Activated T-cell treated with anti-CD3 and anti-CD28 coated beads for 24 hours (primary cell): ENCODE measurements around the gene EPHA1.
"Not testable (repeated sequence)": the region's sequence is repeated elsewhere in the genome, so short reads cannot be mapped to it uniquely, and the experiment has no call there.

Source experiments
- DNase-seq: peaks from one replicate; pipeline ENCODE4 v3.0.0-alpha.2; 2020; ENCODE audit warnings: low read depth

Gene EPHA1

DNA sequence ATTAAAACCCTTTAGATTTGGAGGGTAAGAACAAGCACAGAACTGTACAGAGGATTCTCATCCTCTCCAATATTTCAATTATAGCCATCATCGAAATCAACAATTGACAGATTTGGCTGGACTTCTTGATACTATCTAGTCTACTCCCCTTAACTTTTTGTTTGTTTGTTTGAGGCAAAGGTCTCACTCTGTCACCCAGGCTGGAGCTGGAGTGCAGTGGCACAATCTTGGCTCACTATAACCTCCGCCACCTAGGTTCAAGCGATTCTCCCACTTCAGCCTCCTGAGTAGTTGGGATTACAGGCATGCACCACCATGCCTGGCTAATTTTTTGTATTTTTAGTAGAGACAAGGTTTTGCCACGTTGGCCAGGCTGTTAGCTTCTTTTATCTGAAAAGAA is 6.4 kb downstream of the EPHA1 start:
- DNase-seq, result not testable (repeated sequence)

DNA sequence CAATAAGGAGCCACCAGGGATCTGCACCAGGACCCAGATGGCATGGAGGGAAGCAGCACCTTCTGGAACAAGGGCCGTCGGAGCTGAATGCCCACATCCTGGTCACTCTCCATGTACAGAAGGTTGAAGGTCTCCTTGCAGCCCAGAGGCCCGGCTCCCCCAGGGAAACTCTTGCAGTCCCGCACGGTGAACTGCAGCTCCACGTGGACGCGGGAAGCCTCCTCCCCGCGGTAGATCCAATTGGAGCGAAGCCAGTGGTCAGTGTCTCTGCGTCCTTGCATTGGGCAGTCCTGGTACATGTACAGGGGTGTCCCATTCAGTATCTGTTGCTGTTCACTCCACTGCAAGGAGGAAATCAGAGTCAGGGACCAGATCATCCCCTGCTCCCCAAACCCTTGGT is 7.4 kb downstream of the EPHA1 start:
- DNase-seq, result no peak

DNA sequence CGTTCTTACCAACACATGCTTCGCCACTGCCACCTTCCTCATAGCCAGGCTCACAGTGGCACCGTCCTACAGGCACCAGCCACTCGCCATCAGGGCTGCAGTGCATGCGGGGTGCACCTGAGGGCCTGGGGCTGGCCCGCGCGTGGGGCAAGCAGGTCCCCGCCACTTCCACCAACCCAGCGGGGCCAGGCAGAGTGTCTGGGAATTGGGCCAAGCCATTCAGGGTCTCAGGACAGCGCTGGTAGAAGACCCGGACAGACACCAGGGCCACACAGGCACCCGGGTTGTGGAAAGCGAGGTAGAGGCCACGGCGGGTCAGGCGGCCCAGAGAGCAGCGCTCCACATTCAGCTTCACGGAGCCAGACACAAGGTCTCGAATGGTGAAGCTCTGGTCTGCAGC is 9.0 kb downstream of the EPHA1 start:
- DNase-seq, result no peak

DNA sequence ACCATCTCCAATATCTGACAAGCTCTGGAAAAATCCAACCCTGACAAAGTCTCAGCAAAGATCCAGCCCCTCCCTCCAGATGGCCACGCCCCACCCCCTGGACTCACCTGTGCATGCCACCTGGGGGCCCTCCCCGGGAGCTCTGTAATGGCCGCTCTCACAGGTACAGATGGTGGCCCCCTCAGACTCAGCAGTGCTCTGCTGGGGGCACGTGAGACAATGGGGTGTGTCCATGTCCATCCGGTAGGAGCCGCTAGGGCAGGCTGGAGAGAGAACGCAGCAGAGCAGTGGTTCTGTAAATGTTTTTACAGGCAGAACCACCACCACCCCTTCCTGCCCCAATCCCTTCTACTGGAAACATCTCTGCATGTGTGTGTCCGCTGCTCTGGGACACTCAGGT is 9.5 kb downstream of the EPHA1 start:
- DNase-seq, result no peak

DNA sequence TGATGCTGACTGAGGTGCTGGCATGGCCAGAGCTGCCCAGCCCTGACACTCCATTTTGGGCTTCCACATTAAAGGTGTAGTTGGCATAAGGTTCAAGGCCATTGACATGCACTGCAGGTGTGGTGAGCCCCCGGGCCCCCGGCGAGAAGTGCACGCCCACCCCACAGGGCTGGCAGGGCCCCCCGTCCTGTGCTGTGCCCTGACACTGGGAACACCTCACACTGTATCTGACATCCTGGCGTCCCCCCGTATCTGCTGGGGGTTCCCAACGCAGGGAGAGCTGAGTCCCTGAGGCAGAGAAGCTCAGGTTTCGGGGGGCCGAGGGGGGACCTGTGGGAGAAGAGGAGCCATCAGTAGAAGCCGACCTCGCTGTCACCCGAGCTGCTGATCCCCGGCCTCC is 10.0 kb downstream of the EPHA1 start:
- no peak for DNase-seq

DNA sequence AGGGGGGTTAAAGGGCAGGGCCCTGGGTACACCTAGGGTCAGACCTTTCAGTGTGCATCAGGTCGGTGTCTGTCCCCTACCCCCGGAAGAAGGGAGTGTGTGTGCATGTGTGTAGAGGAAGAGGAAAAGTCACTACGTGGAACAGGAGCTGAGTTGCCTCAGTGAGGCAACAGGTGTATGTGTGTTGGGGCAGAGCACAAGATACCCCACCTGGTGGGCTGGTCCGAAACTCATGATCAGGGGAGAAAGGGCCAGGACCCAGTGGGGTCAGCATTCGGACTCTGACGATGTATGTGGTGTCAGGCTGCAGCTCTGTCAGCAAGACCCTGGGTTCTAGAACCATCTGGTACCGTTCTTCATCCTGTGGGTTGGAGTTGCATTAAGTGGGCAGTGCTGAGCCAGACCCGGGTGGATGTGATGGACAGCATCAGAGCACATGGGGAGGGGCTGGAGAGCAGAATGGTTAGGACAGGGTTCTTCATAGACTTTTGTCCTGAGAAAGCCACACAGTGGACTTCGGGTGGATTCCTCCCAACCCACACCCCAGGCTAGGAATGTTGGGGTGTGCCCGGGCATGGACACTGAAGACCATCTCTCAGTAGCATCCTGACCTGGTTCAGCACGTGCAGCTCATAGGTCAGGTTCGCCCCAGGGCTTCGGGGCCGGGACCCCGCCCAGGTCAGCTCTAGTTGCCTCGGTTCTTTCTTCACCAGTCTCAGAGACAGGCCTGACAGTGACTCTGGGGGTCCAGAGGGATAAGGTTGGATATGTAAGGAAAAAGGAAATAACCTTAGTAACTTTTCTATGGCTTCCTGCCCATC is 10.7 kb downstream of the EPHA1 start:
- DNase-seq, result no peak

DNA sequence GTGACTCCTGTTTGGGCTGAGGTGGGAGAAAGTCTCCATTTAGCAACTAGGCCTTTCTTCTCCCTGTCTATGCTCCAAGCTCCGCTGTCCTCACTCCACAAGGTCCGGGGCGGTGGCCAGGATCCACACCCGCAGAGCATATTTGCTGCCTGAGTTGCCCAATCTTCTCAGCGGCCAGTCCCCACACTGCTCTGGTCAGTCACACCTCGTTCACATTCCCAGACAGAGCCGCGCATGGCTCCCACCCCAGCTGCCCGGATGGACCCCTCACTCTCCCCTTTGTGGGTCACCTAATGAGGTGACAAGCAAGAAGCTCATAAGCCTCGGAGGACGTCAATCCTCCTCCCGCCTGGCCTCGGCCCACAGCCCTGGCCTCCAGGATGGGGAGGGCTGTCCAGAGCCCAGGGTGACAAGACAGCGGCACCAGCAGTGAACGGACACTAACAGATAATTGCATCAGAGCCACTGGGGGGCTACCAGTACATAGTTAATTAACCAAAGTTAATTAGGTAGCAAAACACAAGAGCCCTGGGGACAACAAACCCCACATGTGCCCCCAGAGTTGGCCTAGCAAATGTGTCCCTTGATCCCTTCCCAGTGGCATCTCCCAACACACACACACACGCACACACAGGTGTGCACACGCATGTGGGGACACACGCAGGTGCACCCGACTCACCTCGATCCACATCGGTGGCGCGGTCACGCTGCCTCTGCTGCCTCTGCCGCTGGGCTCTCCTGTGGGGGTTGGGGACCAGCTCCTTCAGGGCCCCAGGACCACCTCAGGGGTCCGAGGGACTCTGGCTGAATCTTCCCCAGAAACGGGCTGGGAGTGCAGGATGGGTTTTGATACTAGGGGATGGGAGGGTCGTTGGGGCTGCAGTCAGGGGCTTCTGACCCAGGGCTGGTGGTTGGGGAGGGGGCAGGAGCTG is 11.8 kb downstream of the EPHA1 start:
- DNase-seq, result no peak

DNA sequence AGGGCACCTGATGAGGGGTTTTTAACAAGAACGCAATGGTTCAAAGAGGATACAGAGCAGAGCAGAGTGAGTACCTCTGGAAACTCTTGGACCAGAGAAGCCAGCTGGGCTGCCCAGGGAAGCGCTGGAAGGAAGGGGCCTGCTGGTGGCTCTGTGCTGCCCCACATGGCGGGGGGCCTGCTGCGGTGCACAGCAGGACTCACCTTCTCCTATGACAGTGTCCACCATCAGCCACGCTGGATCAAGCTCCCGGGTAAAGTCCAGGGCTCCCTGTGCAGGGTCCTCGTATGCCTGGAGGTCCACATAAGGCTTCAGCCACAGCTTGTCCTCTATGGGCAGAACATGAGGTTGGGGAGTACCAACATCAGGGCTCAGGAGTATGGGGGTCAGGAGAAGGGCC is 12.5 kb downstream of the EPHA1 start:
- DNase-seq, result no peak

DNA sequence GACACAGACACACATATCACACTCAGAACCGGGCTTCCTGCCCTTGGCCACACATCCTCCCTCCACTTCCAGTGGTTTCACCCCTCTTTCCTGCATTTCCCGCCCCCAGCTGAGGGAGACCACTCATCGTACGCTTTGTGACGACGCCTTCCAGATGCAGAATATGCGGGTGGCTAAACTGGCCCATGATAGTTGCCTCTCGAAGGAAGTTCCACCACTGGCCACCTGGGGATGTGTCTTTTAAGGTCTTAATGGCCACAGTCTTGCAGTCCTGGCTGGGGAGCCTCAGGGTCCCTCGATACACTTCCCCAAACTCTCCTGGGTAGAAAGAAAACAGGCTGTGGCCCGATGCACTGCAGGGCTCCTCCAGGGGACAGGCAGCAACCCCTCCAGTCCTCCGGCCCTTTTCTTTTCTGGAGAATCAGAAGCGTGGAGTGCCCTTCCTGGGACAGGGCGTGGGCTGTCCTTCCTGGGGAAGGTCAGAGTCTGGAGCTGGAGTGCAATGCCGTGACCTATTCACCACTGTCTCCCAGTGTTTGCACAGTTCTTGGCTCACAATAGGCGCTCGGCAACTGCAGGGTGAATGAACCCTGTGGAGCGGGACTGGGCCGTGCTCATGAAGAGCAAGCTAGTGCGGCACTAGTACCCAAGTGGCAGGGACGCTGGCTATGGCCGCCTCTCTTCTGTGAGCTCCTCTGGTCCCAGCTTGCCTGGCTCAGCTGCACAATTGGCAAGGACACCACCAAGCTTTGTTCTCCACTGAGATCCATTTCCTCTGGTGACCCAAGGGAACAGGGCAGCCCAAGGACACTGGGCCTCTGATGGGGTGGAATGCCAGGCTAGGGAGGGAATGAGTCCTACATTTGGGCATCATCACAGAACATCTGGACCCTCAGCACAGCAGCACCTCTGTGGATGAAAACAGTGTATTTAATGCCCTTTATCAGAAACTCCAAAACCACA is 13.2 kb downstream of the EPHA1 start:
- DNase-seq, result no peak

DNA sequence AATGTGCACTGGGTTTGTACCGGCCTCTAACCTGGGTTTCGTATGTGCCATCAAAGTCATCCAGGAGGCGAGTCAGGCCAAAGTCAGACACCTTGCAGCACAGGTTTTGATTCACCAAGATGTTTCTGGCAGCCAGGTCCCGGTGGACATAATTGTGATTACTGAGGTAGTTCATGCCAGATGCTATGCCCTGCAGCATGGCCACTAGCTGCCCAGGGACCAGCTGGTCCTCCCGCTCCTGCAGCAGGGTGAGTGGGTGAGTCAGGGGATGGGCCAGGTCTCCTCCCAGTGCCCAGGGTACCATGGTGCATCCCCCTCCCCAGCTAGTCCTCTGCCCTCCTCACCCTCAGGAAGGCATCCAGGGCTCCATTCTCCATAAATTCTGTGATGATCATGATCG is 13.9 kb downstream of the EPHA1 start:
- no peak for DNase-seq

DNA sequence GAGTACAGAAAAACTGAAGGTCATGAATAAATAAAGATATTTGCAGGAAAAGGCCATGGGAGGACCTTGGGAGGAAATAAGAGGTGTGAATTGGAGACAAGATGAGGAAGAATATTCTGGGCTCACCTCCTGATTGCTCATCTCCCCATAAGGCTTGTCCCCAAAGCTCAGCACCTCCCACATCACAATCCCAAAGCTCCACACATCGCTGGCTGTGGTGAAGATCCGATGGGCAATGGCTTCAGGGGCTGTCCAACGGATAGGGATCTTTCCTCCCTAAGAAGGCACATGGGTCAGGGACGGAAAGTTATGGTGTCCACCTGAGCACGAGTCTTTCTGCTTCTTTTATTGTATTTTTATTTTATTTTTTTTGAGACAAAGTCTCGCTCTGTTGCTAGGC is 14.6 kb downstream of the EPHA1 start:
- DNase-seq, result no peak

DNA sequence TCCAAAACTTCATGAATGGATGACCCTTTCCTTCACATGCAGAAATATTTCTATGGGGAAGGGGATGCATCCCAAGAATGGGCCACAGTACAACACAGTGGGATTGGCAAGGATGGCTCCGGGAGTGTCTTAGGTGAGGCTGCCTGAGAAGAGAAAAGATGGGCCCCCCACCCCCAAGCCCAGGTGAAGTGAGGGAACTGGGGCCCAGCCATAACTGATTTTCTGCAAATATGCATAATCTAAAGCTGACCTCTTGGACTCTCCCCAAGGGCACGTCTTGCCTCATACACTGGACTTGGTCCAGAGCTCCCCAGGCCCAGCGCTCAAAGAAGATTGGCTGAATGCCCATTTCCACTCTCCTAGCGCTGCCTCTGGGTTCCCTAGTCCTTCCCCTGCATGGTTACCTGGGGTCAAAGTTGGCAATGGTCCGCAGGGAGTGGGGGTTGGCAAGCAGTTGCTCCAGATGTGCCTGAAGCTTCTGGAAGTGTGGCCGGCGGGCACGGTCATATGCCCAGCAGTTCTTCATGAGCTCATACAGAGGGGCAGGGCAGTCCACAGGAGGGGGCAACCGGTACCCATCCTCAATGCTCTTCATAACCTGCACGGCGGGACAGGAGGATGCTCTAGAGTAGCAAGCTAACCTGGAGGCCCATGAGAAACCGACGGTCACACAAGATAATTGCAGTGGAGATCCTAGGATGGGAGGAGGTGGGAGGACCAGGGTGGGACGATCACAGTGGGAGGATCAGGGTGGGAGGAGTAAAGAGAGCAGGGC is 15.2 kb downstream of the EPHA1 start:
- no peak for DNase-seq

DNA sequence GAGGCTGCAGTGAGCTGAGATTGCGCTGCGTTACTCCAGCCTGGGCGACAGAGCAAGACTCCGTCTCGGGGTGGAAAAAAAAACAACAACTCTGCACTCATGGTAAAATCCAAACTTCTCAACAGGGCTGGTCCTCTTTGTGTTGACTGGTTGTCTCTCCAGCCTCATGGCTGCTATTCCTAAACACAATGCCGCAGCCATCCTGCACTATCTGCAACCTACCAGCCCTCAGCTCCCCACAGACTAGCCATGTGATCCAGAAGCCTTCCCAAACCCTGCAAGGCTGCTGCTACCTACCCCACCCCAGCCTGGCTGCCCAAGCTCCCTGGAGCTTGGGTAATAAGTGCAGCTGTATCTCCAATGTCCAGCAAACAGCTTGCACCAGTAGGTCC is 15.8 kb downstream of the EPHA1 start:
- DNase-seq, result no peak

DNA sequence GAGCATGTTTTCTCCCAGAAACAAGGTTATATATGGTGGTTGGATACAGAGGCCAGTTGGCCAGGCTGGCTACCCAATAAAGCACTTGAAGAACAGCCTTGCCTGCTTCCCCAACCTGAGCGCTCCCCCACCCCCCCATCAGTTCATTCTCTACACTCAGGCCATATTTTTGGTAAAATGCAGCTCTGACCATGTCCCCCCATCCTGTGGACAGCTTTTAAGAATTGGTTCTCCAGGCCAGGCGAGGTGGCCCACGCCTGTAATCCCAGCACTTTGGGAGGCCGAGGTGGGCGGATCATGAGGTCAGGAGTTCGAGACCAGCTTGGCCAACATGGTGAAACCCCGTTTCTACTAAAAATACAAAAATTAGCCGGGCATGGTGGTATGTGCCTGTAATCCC is 16.2 kb downstream of the EPHA1 start:
- not testable (repeated sequence) for DNase-seq

DNA sequence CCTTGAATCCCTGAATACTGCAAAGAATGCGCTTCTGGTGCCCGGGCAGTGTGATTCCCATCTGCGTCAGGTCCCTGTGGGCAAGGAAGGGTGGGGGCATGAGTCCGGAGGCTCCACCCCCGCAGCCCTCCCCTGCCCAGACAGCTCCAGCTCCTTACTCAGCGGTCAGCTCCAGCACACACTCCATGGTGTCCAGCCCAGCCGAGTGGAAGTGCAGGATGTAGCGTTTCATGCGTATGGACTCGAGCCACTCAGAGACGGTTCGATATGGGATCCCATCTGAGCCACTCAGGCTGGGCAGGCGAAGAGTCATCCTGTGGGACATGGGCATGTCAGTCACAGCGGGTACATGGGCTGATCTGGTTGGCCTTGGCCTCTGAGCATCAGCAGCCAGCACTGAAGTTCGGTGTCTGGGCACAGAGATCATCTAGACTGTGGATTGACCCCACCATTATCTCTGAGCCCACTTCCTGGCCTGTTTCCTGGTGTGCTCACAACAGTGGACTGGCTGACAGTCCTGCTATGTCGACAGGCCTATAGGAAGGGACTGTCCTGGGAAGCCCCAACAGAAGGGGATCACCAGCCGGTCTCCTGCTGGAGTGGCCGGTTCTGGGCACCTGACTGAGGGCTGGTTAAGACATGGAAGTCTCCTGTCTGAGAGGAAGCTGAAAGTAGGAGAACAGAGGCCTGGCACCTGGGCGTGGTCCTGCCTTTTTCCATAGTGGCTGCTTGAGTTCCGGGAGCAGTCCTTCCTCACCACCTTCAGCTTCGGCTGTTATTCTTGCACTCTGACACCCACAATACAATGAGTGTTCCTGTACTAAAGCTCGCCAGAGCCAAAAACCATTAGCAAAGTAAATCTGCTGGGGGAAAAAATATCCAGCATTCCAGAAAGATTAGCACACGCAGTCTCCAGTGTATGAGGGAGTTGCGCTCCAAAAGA is 16.9 kb downstream of the EPHA1 start:
- DNase-seq, result no peak

DNA sequence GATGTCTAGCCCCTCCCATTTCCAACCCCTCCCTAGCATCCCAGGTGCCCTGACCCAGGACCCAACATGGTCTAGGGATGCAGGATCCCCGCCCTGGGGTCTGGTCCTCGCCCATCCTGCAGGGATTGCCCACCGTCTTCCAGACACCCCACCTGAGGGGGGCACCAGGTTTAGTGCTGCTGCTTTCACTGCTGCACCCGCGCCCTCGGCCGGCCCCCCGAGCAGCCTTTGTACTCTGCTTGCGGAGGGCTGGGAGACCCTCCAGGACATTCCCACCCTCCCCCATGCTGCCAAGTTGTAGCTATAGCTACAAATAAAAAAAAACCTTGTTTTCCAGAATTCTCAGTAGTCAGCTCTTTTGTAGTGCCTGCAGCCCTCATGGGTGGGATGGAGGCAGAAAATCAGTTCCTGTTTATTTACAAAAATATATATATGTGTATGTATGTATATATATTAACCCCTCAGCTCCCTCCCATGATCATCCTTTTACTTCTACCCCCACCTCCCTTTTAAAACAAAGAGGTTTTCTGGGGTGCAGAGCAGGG is 17.8 kb downstream of the EPHA1 start:
- DNase-seq, result no peak

DNA sequence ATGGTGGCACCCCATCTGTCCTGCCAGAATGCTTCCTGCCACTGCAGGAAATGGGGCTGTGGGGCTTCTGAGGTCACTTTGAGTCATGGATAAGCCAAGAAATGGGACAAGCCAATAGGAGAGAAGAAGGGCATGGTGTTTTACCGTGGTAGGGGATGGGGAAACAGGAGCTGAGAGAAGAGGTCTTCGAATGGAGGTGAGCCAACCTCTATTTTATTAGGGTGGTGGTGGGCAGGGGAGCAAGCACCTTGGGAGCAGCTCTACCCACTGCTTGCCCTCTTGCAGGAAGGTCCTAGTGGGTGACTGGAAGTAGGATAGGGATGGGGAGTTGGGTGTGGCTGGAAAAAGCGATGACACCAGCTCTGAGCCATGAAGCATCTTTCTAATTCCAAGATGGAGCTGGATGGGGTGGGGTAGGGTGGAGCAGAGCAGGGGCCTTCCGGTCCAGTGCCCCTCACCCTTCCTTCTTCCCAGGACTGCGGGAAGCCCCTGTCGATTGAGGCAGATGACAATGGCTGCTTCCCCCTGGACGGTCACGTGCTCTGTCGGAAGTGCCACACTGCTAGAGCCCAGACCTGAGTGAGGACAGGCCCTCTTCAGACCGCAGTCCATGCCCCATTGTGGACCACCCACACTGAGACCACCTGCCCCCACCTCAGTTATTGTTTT is 18.4 kb downstream of the EPHA1 start:
- DNase-seq, result no peak

DNA sequence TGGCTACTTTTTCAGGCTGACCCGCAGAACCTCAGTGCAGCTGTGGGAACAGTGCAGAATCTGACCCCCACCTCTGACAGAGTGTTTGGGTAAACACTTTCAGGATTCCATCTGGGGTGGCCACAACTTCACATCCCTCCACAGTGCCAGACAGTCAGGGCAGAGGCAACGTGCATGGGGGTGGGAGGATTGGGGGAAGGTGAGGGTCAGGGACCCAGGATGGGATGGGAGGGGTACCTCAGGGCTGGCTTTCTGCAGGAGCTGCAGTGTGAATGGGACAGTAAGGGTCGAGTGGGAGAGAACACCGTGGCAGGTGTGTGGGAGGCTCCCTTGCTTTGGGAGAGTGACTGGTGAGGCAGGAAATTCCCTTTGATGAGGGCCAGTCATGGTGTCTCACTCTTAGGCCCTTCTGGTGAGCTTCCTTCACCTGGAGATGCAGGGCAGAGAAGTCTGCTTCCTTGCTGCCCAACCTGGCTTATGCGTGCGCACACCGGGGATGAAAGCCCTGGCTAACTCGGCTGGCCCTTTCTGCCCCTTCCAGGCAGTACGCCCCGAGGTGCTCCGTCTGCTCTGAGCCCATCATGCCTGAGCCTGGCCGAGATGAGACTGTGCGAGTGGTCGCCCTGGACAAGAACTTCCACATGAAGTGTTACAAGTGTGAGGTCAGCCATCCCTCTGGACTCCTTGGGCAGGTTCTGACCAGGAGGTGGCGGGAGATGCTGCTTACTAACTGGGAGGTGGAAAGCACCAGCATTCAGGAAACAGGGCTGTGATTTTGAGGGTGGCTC is 19.1 kb downstream of the EPHA1 start:
- DNase-seq, result no peak
